ENCODE data around the gene CELF4.

CELF4 gene

GRCh38 chr18:37452015-37452414, 113.6 kb downstream of the CELF4 start:
- Histone ChIP-seq H3K9ac (ENCODE audit: low read length) (no peak overlapping the region), H2AK5ac (ENCODE audit: low read length) (no peak overlapping the region), H2BK120ac (ENCODE audit: low read depth, low read length) (no peak overlapping the region), H3K79me1 (ENCODE audit: low read length) (no peaks in the 10 kb centered on the region), H2BK15ac (replicated peaks; ENCODE audit: low read depth) (no peak overlapping the region), H3K23ac (ENCODE audit: low read length) (no peak overlapping the region), H3K27ac (ENCODE audit: low read depth, low read length) (no peak overlapping the region), H2BK5ac (ENCODE audit: low read length) (no peak overlapping the region), H4K5ac (ENCODE audit: low read length) (no peak overlapping the region), H3K4me2 (ENCODE audit: low read length) (no peak overlapping the region), H3K36me3 (ENCODE audit: control insufficient read depth, insufficient read depth, low read length) (no peaks in the 10 kb centered on the region), H3K4ac (ENCODE audit: low read depth, low read length) (no peak overlapping the region), H3K79me2 (ENCODE audit: control insufficient read depth, insufficient read depth, low read length) (no peaks in the 10 kb centered on the region), H3K18ac (ENCODE audit: low read length) (no peak overlapping the region), H3K56ac (ENCODE audit: low read length) (no peak overlapping the region), H3K4me3 (ENCODE audit: low read length) (no peak overlapping the region), H3K4me1 (ENCODE audit: control insufficient read depth, low read depth, low read length) (no peaks in the 10 kb centered on the region), H3K27me3 (ENCODE audit: insufficient read depth, low read length, poor library complexity) (no peaks in the 10 kb centered on the region), H4K8ac (ENCODE audit: low read depth, low read length) (no peak overlapping the region)
- no CpG with 5 or more reads among the region's 6 CpGs for WGBS (ENCODE audit: extremely low coverage, insufficient coverage, low lambda C conversion rate)
- DNase-seq: no peak

GRCh38 chr18:37451239-37451825, 114.3 kb downstream of the CELF4 start:
- H3K27ac ChIP-seq (ENCODE audit: low read depth, low read length): no peak overlapping the region
- no CpG with 5 or more reads among the region's 14 CpGs for WGBS (ENCODE audit: extremely low coverage, insufficient coverage, low lambda C conversion rate)
- no peak for DNase-seq

GRCh38 chr18:37450434-37451132, 115.0 kb downstream of the CELF4 start:
- Histone ChIP-seq H3K4me1 (ENCODE audit: control insufficient read depth, low read depth, low read length) (no peaks in the 10 kb centered on the region), H3K36me3 (ENCODE audit: control insufficient read depth, insufficient read depth, low read length) (no peaks in the 10 kb centered on the region), H2AK5ac (ENCODE audit: low read length) (no peak overlapping the region), H3K23ac (ENCODE audit: low read length) (no peak overlapping the region), H3K4ac (ENCODE audit: low read depth, low read length) (no peak overlapping the region), H2BK120ac (ENCODE audit: low read depth, low read length) (no peak overlapping the region), H3K79me1 (ENCODE audit: low read length) (no peaks in the 10 kb centered on the region), H2BK5ac (ENCODE audit: low read length) (no peak overlapping the region), H3K27me3 (ENCODE audit: insufficient read depth, low read length, poor library complexity) (no peaks in the 10 kb centered on the region), H3K18ac (ENCODE audit: low read length) (no peak overlapping the region), H4K8ac (ENCODE audit: low read depth, low read length) (no peak overlapping the region), H3K56ac (ENCODE audit: low read length) (no peak overlapping the region), H3K9ac (ENCODE audit: low read length) (no peak overlapping the region), H3K4me2 (ENCODE audit: low read length) (no peak overlapping the region), H2BK15ac (replicated peaks; ENCODE audit: low read depth) (no peak overlapping the region), H3K27ac (ENCODE audit: low read depth, low read length) (no peak overlapping the region), H3K79me2 (ENCODE audit: control insufficient read depth, insufficient read depth, low read length) (no peaks in the 10 kb centered on the region), H4K5ac (ENCODE audit: low read length) (no peak overlapping the region), H3K4me3 (ENCODE audit: low read length) (no peak overlapping the region)
- peak; percentile 93 for DNase-seq
- WGBS (ENCODE audit: extremely low coverage, insufficient coverage, low lambda C conversion rate): no CpG with 5 or more reads among the region's 12 CpGs

More at GRCh38 chr18:37451239-37451825, 114.3 kb downstream of the CELF4 start:
- H3K4ac ChIP-seq (ENCODE audit: low read depth, low read length): no peak overlapping the region
- H3K79me1 ChIP-seq (ENCODE audit: low read length): no peaks in the 10 kb centered on the region
- no peaks in the 10 kb centered on the region for H3K27me3 ChIP-seq (ENCODE audit: insufficient read depth, low read length, poor library complexity)
- no peak overlapping the region for H3K4me2 ChIP-seq (ENCODE audit: low read length)
- no peak overlapping the region for H3K4me3 ChIP-seq (ENCODE audit: low read length)
- no peak overlapping the region for H4K8ac ChIP-seq (ENCODE audit: low read depth, low read length)
- no peak overlapping the region for H3K18ac ChIP-seq (ENCODE audit: low read length)
- H3K56ac ChIP-seq (ENCODE audit: low read length): no peak overlapping the region
- H2BK120ac ChIP-seq (ENCODE audit: low read depth, low read length): no peak overlapping the region
- H3K36me3 ChIP-seq (ENCODE audit: control insufficient read depth, insufficient read depth, low read length): no peaks in the 10 kb centered on the region
- H3K9ac ChIP-seq (ENCODE audit: low read length): no peak overlapping the region
- no peak overlapping the region for H4K5ac ChIP-seq (ENCODE audit: low read length)
- H2BK15ac ChIP-seq (replicated peaks; ENCODE audit: low read depth): no peak overlapping the region
- no peak overlapping the region for H2BK5ac ChIP-seq (ENCODE audit: low read length)
- peak overlapping the region; percentile 90 for H3K23ac ChIP-seq (ENCODE audit: low read length)
- H2AK5ac ChIP-seq (ENCODE audit: low read length): peak overlapping the region; percentile 62
- no peaks in the 10 kb centered on the region for H3K4me1 ChIP-seq (ENCODE audit: control insufficient read depth, low read depth, low read length)
- H3K79me2 ChIP-seq (ENCODE audit: control insufficient read depth, insufficient read depth, low read length): no peaks in the 10 kb centered on the region

- Histone ChIP-seq H3K4me2 (ENCODE audit: low read length) (no peak overlapping the region), H2BK15ac (replicated peaks; ENCODE audit: low read depth) (no peak overlapping the region), H4K8ac (ENCODE audit: low read depth, low read length) (no peak overlapping the region), H2BK5ac (ENCODE audit: low read length) (no peak overlapping the region), H3K23ac (ENCODE audit: low read length) (peak overlapping the region; percentile 3), H3K9ac (ENCODE audit: low read length) (no peak overlapping the region), H3K79me2 (ENCODE audit: control insufficient read depth, insufficient read depth, low read length) (no peaks in the 10 kb centered on the region), H3K27ac (ENCODE audit: low read depth, low read length) (no peak overlapping the region), H3K18ac (ENCODE audit: low read length) (no peak overlapping the region), H4K5ac (ENCODE audit: low read length) (no peak overlapping the region), H3K36me3 (ENCODE audit: control insufficient read depth, insufficient read depth, low read length) (no peaks in the 10 kb centered on the region), H3K4ac (ENCODE audit: low read depth, low read length) (no peak overlapping the region), H3K79me1 (ENCODE audit: low read length) (no peaks in the 10 kb centered on the region), H3K27me3 (ENCODE audit: insufficient read depth, low read length, poor library complexity) (no peaks in the 10 kb centered on the region), H3K56ac (ENCODE audit: low read length) (no peak overlapping the region), H3K4me1 (ENCODE audit: control insufficient read depth, low read depth, low read length) (no peaks in the 10 kb centered on the region), H2AK5ac (ENCODE audit: low read length) (no peak overlapping the region), H3K4me3 (ENCODE audit: low read length) (no peak overlapping the region), H2BK120ac (ENCODE audit: low read depth, low read length) (no peak overlapping the region)
- no peak for DNase-seq
- no CpG with 5 or more reads among the region's 2 CpGs for WGBS (ENCODE audit: extremely low coverage, insufficient coverage, low lambda C conversion rate)
Observed at GRCh38 chr18:37449618-37450017, 116.0 kb downstream of the CELF4 start.

GRCh38 chr18:37448946-37449345, 116.7 kb downstream of the CELF4 start:
- H3K4me3 ChIP-seq (ENCODE audit: low read length): no peak overlapping the region
- no peak overlapping the region for H3K18ac ChIP-seq (ENCODE audit: low read length)
- H3K79me1 ChIP-seq (ENCODE audit: low read length): no peaks in the 10 kb centered on the region
- no peak overlapping the region for H2BK15ac ChIP-seq (replicated peaks; ENCODE audit: low read depth)
- H4K5ac ChIP-seq (ENCODE audit: low read length): no peak overlapping the region
- no peak overlapping the region for H3K9ac ChIP-seq (ENCODE audit: low read length)
- no peak overlapping the region for H3K56ac ChIP-seq (ENCODE audit: low read length)
- no peaks in the 10 kb centered on the region for H3K36me3 ChIP-seq (ENCODE audit: control insufficient read depth, insufficient read depth, low read length)
- H3K23ac ChIP-seq (ENCODE audit: low read length): no peak overlapping the region
- no peak overlapping the region for H3K4me2 ChIP-seq (ENCODE audit: low read length)
- no peak for DNase-seq
- no peak overlapping the region for H2AK5ac ChIP-seq (ENCODE audit: low read length)
- no peak overlapping the region for H2BK120ac ChIP-seq (ENCODE audit: low read depth, low read length)
- H3K4ac ChIP-seq (ENCODE audit: low read depth, low read length): no peak overlapping the region
- no peak overlapping the region for H4K8ac ChIP-seq (ENCODE audit: low read depth, low read length)
- WGBS (ENCODE audit: extremely low coverage, insufficient coverage, low lambda C conversion rate): no CpG with 5 or more reads among the region's 4 CpGs
- H3K27ac ChIP-seq (ENCODE audit: low read depth, low read length): no peak overlapping the region
- H3K4me1 ChIP-seq (ENCODE audit: control insufficient read depth, low read depth, low read length): no peaks in the 10 kb centered on the region
- no peaks in the 10 kb centered on the region for H3K79me2 ChIP-seq (ENCODE audit: control insufficient read depth, insufficient read depth, low read length)
- no peak overlapping the region for H2BK5ac ChIP-seq (ENCODE audit: low read length)
- no peaks in the 10 kb centered on the region for H3K27me3 ChIP-seq (ENCODE audit: insufficient read depth, low read length, poor library complexity)
